Epithelial cell of prostate (primary cell): ENCODE data around the gene KDM2A.
A peak's percentile ranks its signal among the peaks of the same experiment; 100 is the strongest.
"Not testable (repeated sequence)": the region's sequence is repeated elsewhere in the genome, so short reads cannot be mapped to it uniquely, and the experiment has no call there.

ENCODE experiments used
- DNase-seq: peaks from one replicate; pipeline ENCODE4 v3.0.0-alpha.2; 2011; ENCODE audit warnings: low read depth, low spot score
- H3K27ac ChIP-seq: fragments of 450-650 bp; 2 replicates; pipeline ENCODE4 v1.5.1; 2017; ENCODE audit warnings: mild to moderate bottlenecking

KDM2A gene

DNA sequence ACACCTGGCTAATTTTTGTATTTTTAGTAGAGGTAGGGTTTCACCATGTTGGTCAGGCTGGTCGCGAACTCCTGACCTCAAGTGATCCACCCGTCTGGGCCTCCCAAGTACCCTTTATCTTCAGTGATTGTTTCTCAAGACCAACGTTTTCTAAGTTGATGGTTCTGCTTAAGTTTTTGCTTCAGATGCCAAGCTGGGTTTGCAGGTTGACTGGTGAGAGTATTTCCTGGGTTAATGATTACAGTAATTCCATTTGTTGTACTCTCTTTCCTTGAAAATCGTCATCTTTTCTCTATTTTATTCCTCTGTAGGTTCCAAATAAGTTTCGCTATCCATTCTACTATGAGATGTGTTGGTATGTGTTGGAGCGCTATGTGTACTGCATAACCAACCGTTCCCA, 108.7 kb downstream of the KDM2A start:
- no peak for DNase-seq

DNA sequence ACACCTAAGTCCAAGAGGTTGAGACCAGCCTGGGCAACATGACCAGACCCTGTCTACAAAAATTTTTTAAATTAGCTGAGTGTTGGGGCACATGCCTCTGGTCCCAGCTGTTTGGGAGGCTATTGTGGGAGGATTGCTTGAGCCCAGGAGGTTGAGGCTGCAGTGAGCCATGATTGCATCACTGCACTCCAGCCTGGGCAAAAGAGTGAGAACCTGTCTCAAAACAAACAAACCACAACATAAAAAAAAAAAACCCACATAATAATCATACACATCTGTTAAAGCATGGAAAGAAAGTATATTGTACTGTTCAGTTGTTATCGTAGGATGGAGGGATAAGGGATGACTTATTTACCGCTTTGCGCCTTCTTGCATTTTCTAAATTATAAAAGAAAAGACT, 111.3 kb downstream of the KDM2A start:
- DNase-seq: no peak
- H3K27ac ChIP-seq: peak overlapping the region; percentile 21

More for the DNA sequence above, 108.7 kb downstream of the KDM2A start:
- H3K27ac ChIP-seq: no peak overlapping the region

DNA sequence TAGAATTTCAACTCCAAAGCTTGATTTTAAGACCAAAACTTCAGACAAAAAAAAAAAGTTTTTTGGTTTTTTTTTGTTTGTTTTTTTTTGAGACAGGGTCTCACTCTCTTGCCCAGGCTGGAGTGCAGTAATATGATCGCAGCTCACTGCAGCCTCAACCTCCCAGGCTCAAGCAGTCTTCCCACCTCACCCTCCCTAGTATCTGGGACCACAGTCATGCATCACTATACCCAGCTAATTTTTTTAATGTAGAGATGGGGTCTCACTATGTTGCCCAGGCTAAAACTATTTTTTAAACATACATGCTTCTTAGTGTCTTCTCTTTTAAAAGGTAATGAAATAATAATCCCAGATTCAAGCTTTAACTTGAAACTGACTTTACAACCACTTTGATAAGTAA, 111.8 kb downstream of the KDM2A start:
- DNase-seq: no peak
- peak overlapping the region; percentile 21 for H3K27ac ChIP-seq

DNA sequence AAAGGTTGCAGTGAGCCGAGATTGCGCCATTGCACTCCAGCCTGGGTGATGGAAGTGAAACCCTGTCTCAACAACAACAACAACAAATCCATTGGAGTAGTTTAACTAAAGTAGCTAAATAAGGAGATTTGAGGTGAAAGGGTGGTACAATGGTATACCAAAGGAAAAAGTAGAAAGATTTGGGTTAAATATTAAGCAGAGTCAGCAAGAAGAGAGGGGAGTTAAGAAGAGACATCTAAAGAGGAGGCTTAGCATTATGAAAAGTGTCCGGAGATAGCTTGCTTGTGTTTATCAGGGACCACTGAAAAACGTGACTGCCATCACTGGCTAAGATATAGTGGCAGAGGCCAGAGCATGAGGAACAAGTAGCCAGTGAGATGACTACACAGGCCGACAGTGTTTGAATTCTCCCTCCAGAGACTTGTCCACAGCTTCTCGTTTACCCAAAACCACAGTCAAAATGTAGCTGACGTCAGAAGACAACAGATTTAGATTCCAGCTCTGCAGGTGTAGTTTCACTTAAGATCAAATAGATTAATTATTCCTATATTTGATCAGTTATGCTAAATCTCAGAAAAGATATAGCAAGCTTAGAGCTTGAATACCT, 114.6 kb downstream of the KDM2A start:
- H3K27ac ChIP-seq: no peak overlapping the region
- no peak for DNase-seq

DNA sequence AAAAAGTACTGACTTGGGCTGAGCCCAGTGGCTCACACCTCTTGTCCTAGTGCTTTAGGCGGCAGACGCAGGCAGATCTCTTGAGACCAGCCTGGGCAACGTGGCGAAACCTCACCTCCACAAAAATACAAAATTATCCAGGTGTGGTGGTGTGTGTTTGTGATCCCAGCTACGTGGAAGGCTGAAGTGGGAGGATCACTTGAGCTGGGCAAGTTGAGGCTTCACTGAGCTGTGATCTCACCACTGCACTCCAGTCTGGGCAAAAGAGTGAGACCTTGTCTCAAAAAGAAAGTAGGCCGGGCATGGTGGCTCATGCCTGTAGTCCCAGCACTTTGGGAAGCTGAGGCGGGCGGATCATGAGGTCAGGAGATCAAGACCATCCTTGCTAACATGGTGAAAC, 115.5 kb downstream of the KDM2A start:
- H3K27ac ChIP-seq: not testable (repeated sequence)

DNA sequence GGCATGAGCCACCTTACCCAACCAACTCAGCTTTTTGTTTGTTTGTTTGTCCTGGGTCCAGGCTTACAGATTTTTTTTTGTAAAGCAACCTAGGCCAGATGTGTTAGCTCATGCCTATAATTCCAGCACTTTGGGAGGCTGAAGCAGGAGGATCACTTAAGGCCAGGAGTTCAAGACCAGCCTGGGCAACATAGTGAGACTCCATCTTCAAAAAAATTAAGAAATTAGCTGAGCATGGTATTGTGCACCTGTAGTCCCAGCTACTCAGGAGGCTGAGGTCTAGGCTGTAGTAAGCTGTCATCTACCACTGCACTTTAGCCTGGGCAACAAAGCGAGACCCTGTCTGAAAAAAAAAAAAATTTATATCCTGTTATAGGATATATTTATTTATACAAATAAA, 118.5 kb downstream of the KDM2A start:
- no peak overlapping the region for H3K27ac ChIP-seq
- no peak for DNase-seq

More for the DNA sequence above, 115.5 kb downstream of the KDM2A start:
- not testable (repeated sequence) for DNase-seq

DNA sequence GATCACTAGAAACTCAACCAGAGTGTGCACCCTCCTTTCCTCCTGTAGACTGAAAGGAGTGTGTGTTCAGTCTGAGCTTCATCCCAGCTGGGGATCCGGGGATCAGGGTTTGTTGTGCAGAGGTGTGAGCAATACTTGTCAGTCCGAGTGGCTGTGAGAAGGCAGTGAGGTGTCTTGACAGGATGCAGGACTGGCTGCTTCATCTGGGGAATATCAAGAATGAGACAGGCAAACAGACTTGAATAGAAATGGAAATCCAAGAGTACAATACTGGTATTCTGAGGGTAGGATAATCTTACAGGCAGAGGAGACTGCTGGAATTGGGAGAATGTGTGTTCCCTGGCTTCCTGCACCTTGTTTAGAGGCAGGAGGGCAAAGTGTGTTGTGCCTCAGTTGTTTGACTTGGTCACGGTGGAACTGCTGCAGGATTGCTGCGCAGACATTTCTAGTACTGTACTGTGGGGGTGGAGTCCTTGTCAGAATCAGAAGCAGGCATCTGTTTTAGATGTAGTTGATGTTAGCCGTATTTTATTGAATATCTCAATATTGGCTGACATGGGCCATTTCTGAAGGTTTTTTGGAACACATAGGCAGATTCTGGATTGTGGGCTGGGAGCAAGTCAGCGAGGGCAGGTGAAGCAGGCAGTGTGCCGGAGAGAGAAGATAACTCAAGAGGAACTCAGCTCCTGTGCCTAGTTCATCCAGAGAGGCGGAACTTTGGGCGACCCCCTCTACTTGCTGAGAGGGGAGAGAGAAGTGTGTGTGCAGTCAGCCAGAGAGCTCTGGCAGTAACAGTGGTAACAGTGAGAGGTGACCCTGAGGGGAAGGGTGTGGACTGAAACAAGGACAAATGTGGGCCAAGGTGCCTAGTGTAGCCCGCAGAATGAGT, 120.1 kb downstream of the KDM2A start:
- H3K27ac ChIP-seq: peak overlapping the region; percentile 85
- no peak for DNase-seq

DNA sequence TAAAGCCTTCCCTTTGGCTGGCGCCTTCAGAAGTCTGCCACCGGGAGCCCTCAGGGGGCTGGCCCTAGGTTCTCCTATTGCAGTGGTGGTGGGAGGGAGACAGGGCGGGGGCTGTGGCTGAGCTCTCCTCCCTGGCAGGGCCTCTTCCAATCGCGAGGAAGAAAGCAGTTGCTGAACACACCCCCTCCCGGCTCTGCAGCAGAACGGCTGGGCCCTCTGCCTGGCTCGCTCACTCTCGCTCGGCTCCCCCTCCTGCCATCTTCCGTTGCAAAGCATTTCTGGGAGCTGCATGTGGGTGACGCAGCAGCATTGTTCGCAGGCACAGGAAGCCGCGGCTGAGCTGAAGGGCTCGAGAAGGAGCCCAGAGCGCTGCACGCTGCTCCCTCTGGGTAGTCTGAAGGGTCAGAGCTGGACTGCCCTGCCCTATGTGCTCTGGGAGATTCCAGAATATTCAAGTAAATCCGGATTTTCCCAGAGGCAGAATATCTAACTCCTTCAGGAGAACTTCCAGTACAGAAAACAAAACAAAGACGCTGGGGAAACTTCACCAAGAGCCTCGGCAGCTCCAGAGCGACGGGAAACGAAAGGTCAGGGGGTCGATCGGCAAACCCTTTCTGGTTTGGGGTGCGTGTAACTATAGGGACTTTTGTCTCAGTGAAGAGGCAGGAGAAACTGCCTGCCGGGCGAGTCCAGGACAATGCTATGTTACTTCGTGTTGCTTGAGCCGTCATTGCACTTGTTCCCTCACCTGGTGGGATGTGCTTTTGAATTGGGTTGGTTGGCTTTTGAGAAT, 120.9 kb downstream of the KDM2A start:
- peak; percentile 94 for DNase-seq
- H3K27ac ChIP-seq: peak overlapping the region; percentile 85

DNA sequence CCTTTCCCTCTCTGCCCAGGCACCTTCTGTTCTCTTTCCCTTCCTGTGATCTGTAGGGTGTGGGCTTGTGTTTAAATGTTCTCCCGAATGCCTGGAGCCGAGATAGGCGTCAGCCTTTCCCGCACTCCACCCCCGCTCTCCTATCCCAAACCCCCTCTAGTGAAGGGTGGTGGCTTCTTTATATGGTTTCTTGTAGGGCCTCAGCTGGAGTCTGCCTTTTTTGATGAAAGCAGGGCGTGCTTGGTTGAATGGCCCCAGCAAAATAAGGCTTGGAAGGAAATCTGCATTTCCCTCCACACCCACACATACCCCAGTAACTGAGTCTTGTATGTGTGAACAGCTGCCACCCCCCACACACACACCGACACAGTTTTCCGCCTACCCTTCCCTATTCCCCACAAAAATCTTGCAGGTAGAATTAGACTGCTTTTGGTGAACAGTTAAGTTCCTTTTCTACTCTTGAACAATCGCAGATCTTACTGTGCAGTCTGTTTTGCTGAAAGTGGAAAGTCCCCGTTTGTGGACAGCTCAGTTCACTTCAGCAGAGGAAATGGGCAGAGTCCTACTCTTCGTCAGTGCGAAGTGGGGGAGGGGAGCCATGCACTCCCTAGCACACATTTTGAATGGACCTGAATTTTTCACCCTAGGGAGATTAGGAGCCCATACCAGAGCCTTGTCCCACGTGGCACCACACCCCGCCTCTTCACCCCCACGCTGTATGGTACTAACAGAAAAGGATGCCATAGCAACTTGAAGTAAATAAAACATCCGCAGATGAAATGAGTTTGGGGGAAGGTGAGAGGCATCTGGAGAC, 121.7 kb downstream of the KDM2A start:
- DNase-seq: no peak
- peak overlapping the region; percentile 85 for H3K27ac ChIP-seq

DNA sequence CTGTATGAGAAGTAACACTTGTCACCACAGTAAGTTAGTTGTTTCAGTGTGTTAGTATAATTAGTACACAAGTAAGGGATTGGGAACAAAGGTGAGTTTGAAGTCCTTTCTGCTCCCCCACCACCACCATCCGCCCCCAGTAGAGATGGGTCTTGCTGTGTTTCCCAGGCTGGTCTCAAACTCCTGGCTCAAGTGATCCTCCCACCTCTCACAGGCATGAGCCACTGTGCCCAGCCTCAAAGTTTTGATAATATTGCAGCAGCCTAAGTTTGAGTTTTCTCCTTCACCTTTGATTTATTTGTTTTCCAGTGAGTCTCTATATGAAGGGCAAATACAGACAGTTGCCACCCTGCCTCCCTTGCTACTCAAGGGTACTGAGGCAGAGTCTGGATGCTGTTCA, 123.5 kb downstream of the KDM2A start:
- H3K27ac ChIP-seq: no peak overlapping the region

DNA sequence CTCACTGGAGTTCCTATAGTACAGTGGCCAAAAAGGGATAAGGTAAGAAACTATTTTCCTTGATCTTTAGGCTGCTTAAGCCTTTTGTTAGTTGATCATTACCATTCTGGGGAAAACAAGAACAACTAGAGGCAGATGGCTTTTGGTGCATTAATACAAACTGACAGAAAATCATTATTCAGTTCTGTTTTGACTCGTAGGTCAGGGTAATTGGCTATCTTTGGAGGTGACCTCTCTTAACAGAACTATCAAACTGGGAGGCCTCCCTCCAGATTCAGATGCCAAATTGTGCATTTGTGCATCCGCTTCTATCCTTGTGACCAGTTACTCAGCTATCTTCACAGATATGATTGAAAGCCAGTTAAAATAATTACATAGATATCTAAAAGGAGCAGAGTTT, 124.0 kb downstream of the KDM2A start:
- DNase-seq: no peak
- no peak overlapping the region for H3K27ac ChIP-seq

More for the DNA sequence above, 123.5 kb downstream of the KDM2A start:
- DNase-seq: no peak

DNA sequence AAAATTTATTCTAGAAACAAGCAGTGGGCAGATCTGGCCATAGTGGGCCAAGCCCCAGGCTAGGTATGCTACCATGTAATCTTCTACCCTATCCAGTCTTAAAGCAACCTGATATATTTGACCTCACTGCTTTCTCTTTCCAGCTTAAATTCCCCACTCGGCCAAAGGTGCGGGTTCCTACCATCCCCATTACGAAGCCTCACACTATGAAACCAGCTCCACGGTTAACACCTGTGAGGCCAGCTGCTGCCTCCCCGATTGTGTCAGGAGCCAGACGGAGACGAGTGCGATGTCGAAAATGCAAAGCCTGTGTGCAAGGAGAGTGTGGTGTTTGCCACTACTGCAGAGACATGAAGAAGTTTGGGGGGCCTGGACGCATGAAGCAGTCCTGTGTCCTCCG, 126.0 kb downstream of the KDM2A start:
- H3K27ac ChIP-seq: peak overlapping the region; percentile 22
- no peak for DNase-seq

DNA sequence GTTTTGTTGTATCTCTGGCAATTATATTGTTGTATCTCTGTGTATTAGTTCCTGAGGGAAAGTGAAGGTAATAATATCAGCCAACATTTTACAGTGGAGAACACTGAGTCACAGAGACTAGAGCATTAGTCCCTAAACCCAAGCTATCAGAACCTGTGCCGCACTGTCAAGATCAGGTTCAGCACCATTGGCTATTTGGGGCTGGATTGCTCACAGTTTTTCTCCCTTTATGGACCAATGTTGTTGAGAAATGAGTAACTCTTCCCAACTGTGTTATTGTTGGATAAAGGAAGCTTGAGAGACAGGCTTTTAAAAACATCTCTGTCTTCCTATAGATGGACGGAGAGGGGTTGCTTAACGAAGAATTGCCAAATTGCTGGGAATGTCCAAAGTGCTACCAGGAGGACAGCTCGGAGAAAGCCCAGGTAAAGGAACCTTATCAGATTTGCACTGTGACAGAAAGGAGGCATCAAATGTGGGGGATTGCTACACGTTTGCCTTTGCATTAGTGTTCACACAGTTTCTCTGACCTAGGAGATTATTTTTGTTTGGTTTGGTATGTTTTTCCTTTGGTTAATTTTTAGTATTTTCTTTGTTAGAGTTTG, 129.0 kb downstream of the KDM2A start:
- no peak for DNase-seq
- H3K27ac ChIP-seq: peak overlapping the region; percentile 87

DNA sequence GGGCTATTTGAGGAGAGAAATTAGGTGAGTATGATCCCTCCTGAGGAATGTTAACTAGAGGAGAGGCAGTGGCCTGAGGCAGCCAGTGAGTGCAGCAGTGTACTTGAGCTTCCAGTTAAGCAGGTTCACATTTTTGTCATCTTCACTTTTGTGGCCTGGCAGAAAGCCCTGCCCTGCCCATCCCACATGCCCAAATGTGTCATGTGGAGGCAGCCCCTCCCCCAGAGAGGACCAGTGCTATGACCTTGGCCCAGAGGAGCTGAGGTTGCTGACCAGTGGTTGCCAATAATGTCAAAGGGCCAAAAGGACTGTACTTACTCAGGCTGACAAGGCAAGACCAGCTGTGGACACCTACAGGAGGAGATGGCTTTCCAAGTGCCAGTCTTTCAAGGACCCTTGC, 129.6 kb downstream of the KDM2A start:
- peak; percentile 79 for DNase-seq
- peak overlapping the region; percentile 87 for H3K27ac ChIP-seq

DNA sequence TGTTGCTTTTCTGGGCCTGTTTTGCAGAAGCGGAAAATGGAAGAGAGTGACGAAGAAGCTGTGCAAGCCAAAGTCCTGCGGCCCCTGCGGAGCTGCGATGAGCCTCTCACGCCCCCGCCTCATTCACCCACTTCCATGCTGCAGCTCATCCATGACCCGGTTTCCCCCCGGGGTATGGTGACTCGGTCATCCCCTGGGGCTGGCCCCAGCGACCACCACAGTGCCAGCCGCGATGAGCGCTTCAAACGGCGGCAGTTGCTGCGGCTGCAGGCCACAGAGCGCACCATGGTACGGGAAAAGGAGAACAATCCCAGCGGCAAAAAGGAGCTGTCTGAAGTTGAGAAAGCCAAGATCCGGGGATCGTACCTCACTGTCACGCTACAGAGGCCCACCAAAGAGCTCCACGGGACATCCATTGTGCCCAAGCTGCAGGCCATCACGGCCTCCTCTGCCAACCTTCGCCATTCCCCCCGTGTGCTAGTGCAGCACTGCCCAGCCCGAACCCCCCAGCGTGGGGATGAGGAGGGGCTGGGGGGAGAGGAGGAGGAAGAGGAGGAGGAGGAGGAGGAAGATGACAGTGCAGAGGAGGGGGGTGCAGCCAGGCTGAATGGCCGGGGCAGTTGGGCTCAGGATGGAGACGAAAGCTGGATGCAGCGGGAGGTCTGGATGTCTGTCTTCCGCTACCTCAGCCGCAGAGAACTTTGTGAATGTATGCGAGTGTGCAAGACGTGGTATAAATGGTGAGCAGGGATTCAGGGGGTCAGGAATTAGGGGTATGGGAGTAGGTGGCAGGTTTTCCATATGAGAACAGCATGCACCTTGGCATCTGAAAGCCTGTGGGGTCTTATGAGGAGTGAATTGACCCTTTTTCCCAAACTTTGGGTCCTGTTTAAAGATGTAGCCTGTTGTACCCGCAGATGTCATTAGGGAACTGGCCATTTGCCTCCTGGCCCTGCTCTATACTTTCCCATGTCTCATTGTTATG, 131.3 kb downstream of the KDM2A start:
- no peak overlapping the region for H3K27ac ChIP-seq
- DNase-seq: no peak

DNA sequence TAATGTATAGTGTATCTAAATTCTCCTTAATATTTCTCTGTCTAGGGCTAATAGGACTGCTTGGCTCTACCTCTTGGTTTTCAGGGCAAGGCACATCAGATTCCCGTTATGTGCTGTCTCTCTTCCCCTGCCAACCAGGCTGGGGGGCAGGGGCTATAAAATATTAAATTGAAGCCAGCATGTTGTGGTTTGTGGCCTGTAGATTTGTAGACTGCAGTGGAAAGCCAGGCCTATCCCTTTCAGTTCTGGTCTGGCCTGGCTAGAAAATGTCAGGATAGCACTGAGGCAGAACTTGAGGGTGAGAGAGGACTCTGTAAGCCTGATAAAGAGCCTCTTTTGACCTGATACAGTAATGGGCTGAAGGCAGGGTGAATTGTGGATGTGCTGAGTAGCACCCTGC, 132.8 kb downstream of the KDM2A start:
- no peak for DNase-seq
- H3K27ac ChIP-seq: no peak overlapping the region

DNA sequence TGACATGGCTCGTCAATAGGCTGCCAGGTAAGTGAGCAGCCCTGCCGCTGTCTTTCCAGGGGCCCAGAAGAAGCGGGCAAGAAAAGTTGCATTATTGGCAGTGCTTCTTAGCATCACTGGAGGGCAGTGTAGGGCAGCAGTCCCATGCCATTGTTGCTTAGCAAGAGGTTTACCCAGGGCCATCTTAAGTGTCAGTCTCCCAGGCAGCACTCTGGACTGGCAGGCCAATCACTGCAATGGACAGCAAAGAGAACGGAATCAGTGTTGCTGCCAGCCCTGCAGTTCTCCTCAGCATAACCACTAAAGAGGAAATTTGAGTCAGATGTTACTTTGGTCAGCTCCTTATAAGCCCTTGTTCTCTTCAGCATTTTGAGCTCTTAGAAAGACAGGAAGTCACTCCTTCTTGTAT, 133.8 kb downstream of the KDM2A start:
- peak overlapping the region; percentile 43 for H3K27ac ChIP-seq
- DNase-seq: no peak

DNA sequence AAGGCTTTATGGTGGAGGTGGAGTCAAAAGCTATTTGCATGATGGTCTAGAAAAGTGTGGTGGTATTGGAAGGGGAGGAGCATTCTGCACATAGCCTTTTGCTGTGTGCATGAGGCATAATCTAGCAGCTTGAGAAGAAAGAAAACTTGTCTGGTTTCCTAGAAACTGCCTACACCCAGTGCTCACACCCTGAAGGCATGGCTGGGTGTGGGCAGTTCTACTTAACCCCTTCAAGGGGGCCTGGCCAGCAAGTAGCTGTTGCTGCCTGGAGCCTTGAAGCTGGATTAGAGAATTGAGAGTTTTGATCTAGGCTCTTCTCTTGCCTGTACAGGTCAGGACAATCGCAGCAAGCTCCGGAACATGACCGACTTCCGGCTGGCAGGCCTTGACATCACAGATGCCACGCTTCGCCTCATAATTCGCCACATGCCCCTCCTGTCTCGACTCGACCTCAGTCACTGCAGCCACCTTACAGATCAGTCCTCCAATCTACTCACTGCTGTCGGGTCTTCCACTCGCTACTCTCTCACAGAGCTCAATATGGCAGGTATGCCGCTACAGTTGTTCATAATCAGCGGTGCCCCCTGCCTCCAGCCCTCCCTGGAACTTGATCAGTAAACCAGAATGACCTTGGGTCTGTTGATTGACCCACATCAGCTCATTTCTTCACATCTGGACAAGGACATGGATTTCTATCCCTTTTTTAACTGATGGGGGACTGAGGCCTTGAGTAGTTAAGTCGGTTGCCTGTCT, 135.0 kb downstream of the KDM2A start:
- H3K27ac ChIP-seq: peak overlapping the region; percentile 43
- DNase-seq: no peak
